Endodermal cell (in vitro differentiated cells): ENCODE data around the gene BCAN. TPM values are rescaled to one million over a fixed set of nuclear protein-coding genes. Genes with fewer than 3 reads are reported as not detected.
A peak's percentile ranks its signal among the peaks of the same experiment; 100 is the strongest.

Source experiments
- DNase-seq: peaks from one replicate; pipeline ENCODE4 v3.0.0-alpha.2; 2017
- H3K27ac ChIP-seq: 2 replicates; pipeline ENCODE4 v1.5.1; 2013; ENCODE audit warnings: mild to moderate bottlenecking, low read depth, low read length, moderate library complexity
- H3K27me3 ChIP-seq: 2 replicates; pipeline ENCODE4 v1.6.1; 2013; ENCODE audit warnings: mild to moderate bottlenecking, low read length, moderate library complexity; ENCODE audit not compliant: insufficient read depth, control insufficient read depth, poor library complexity, severe bottlenecking
- H3K36me3 ChIP-seq: 2 replicates; pipeline ENCODE4 v1.7.0; 2013; ENCODE audit warnings: mild to moderate bottlenecking, low read length, moderate library complexity; ENCODE audit not compliant: control insufficient read depth, insufficient read depth
- H3K4me1 ChIP-seq: one replicate; pipeline ENCODE4 v1.7.0; 2013; ENCODE audit warnings: low read length; ENCODE audit not compliant: control insufficient read depth, insufficient read depth
- H3K4me3 ChIP-seq: 2 replicates; pipeline ENCODE4 v1.5.1; 2013; ENCODE audit warnings: mild to moderate bottlenecking, low read length, moderate library complexity
- H3K9ac ChIP-seq: 2 replicates; pipeline ENCODE4 v1.6.1; 2013; ENCODE audit warnings: mild to moderate bottlenecking, low read length, moderate library complexity; ENCODE audit not compliant: poor library complexity, severe bottlenecking; ENCODE audit errors: extremely low read depth
- H3K9me3 ChIP-seq: 2 replicates; pipeline ENCODE4 v1.6.1; 2013; ENCODE audit warnings: mild to moderate bottlenecking, low read length, moderate library complexity; ENCODE audit not compliant: control insufficient read depth
- H3K27ac Mint-ChIP-seq: 2 replicates; pipeline ENCODE4 v1.8.0; 2020; ENCODE audit warnings: mixed read lengths
- H3K27me3 Mint-ChIP-seq: 2 replicates; pipeline ENCODE4 v1.8.0; 2021; ENCODE audit warnings: mild to moderate bottlenecking, mixed read lengths; ENCODE audit not compliant: insufficient read depth
- H3K36me3 Mint-ChIP-seq: 2 replicates; pipeline ENCODE4 v1.8.0; 2020; ENCODE audit warnings: low read depth, mixed read lengths
- H3K4me1 Mint-ChIP-seq: 2 replicates; pipeline ENCODE4 v1.8.0; 2020; ENCODE audit warnings: mixed read lengths
- H3K4me3 Mint-ChIP-seq: 2 replicates; pipeline ENCODE4 v1.8.0; 2020; ENCODE audit warnings: mild to moderate bottlenecking, moderate library complexity, mixed read lengths
- H3K9me3 Mint-ChIP-seq: 2 replicates; pipeline ENCODE4 v1.8.0; 2020; ENCODE audit warnings: mild to moderate bottlenecking, mixed read lengths
- CTCF ChIP-seq: fragments of 200-600 bp; sonication (generic); conservative IDR thresholded peaks from 2 replicates; pipeline ENCODE4 v1.5.0; 2021; ENCODE audit warnings: antibody characterized with exemption, mild to moderate bottlenecking
- WGBS, 2 experiments: methylation state at CpG; one replicate each; pipeline versions ENCODE4 v1.1.5 to v1.1.7; 2013; ENCODE audit warnings: missing lambda C conversion rate in 2 of 2, mixed read lengths in 1 of 2; ENCODE audit not compliant: insufficient coverage in 1 of 2, insufficient read length in 1 of 2; 5-methylcytosine and 5-hydroxymethylcytosine counted together
- total RNA-seq, 2 donors: library from RNA; stranded (reverse); fragmentation: NEBNext Ultra II Directional in 1 of 2; extraction: Animal tissue kit (Norgen Biotek cat#: 25700) in 1 of 2; gene quantifications; 2 replicates in 1 of 2; 3 replicates in 1 of 2; pipeline ENCODE4 v1.2.1, GENCODE V29; 2021

The BCAN gene
- total RNA-seq, 2 donors from 2014 or later = 0.31 TPM; not detected in 1

- H3K27me3 ChIP-seq = peaks cover 91% of the 10 kb centered on the region
- Mint-ChIP-seq H3K4me1 (peaks cover 13% of the 10 kb centered on the region), H3K27me3 (peaks cover 94% of the 10 kb centered on the region), H3K4me3 (no peak overlapping the region), H3K36me3 (no peaks in the 10 kb centered on the region), H3K27ac (no peak overlapping the region), H3K9me3 (no peaks in the 10 kb centered on the region)
- peaks cover 1% of the 10 kb centered on the region for H3K4me1 ChIP-seq
- no peak for TF ChIP-seq CTCF
- 33 to 77% methylated on average over 1 to 2 of the region's 2 CpGs for WGBS, 2 experiments
- H3K9me3 ChIP-seq = no peaks in the 10 kb centered on the region
- H3K9ac ChIP-seq = no peak overlapping the region
- H3K4me3 ChIP-seq = no peak overlapping the region
- DNase-seq = no peak
- no peak overlapping the region for H3K27ac ChIP-seq
- H3K36me3 ChIP-seq = no peaks in the 10 kb centered on the region
These were observed 13.4 kb downstream of the BCAN start for GRCh38 chr1:156655151-156655903.

GRCh38 chr1:156655904-156656516 is 14.1 kb downstream of the BCAN start:
- Histone ChIP-seq H3K27ac (no peak overlapping the region), H3K4me1 (peaks cover 7% of the 10 kb centered on the region), H3K36me3 (no peaks in the 10 kb centered on the region), H3K27me3 (peaks cover 84% of the 10 kb centered on the region), H3K9me3 (no peaks in the 10 kb centered on the region), H3K4me3 (no peak overlapping the region), H3K9ac (no peak overlapping the region)
- DNase-seq = no peak
- H3K27ac Mint-ChIP-seq = no peak overlapping the region
- TF ChIP-seq CTCF = no peak
- no peaks in the 10 kb centered on the region for H3K9me3 Mint-ChIP-seq
- H3K4me3 Mint-ChIP-seq = no peak overlapping the region
- H3K4me1 Mint-ChIP-seq = peaks cover 19% of the 10 kb centered on the region
- 75% methylated on average over 9 of the region's 9 CpGs; no CpG with 5 or more reads in 1 of the 2 experiments for WGBS, 2 experiments
- peaks cover 87% of the 10 kb centered on the region for H3K27me3 Mint-ChIP-seq
- H3K36me3 Mint-ChIP-seq = no peaks in the 10 kb centered on the region

GRCh38 chr1:156656806-156657740 is 15.2 kb downstream of the BCAN start:
- Mint-ChIP-seq H3K4me1 (peaks cover 29% of the 10 kb centered on the region), H3K27me3 (peaks cover 77% of the 10 kb centered on the region), H3K4me3 (peak overlapping the region; percentile 42), H3K36me3 (no peaks in the 10 kb centered on the region), H3K9me3 (no peaks in the 10 kb centered on the region), H3K27ac (no peak overlapping the region)
- Histone ChIP-seq H3K27ac (no peak overlapping the region), H3K4me1 (peaks cover 10% of the 10 kb centered on the region), H3K27me3 (peaks cover 74% of the 10 kb centered on the region), H3K9me3 (no peaks in the 10 kb centered on the region), H3K9ac (no peak overlapping the region), H3K36me3 (no peaks in the 10 kb centered on the region), H3K4me3 (peak overlapping the region; percentile 62)
- peak; percentile 99 for TF ChIP-seq CTCF
- WGBS, 2 experiments = 15% methylated on average over 42 to 54 of the region's 54 CpGs
- DNase-seq = peak; percentile 93
